ENCODE measurements around the gene PAK5. TPM values are rescaled to one million over a fixed set of nuclear protein-coding genes. Genes with fewer than 3 reads are reported as not detected.

Gene PAK5
- total RNA-seq, 2 experiments from 2014 or later: not detected

DNA sequence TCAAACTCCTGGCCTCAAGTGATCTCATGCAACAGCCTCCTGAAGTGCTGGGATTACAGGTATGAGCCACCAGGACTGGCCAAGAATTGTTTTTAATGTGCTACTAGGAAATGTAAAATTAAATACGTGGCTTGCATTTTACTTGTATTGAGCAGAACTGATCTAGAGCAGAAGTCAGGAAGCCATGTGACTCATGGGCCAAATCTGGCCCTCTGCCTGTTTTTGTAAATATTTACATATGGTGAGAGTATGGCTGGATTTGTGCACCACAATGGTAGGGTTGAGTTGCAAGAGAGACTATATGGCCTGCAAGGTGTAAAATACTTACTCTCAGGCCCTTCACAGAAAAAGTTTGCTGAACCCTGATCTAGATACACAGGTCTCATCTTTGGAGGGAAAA is 248.7 kb downstream of the PAK5 start:
- Mint-ChIP-seq H3K27me3 (no peaks in the 10 kb centered on the region), H3K4me1 (no peaks in the 10 kb centered on the region), H3K27ac (no peak overlapping the region), H3K9me3 (no peaks in the 10 kb centered on the region), H3K4me3 (no peak overlapping the region), H3K36me3 (no peaks in the 10 kb centered on the region)
- POLR2A ChIA-PET: no interaction called here
- ATAC-seq (ENCODE audit: low read depth): no peak
- no peak for DNase-seq

DNA sequence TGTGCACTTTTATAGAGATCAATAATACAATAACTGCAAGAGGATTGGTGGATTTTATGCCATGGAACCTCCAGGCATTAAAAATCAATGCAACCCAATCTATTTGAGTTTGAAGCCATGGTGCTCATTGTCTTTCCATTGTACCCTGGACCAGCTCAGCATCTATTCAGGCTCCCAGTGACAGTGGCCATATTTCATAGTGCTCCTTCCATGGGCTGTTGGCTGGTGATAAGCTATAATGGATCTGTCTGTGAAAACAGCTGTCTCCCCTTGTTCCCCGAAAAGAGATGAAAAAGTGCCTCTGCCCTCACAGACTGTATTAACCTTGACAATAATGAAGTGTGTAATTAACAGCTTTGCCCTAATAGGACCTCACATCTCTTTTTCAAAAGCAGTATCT is 250.2 kb downstream of the PAK5 start:
- no peaks in the 10 kb centered on the region for H3K9me3 Mint-ChIP-seq
- no peaks in the 10 kb centered on the region for H3K36me3 Mint-ChIP-seq
- no peak overlapping the region for H3K27ac Mint-ChIP-seq
- ATAC-seq (ENCODE audit: low read depth) (no peak), DNase-seq (no peak)
- POLR2A ChIA-PET: no interaction called here
- H3K4me3 Mint-ChIP-seq: no peak overlapping the region
- no peaks in the 10 kb centered on the region for H3K27me3 Mint-ChIP-seq
- H3K4me1 Mint-ChIP-seq: no peaks in the 10 kb centered on the region

DNA sequence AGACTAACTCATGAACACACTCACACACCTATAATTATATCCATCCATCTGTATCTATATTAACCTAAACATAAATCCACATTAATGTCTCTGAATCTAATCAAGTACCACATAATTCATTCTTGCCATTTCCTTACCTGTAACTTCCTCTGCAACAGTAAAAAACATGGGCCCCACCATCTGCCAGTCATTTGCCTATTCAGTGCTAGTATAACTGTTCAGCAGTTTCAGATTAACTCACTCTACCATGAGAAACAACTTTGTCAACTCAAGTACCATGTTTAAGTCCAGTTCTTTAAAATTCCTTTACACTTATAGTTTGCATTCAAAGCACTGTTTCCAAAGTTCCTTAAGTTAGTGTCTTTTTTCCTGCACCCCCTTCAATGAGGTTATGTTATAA is 255.7 kb downstream of the PAK5 start:
- ATAC-seq (ENCODE audit: low read depth): no peak
- POLR2A ChIA-PET: no interaction called here
- DNase-seq: no peak
- Mint-ChIP-seq H3K4me1 (no peaks in the 10 kb centered on the region), H3K27ac (no peak overlapping the region), H3K36me3 (no peaks in the 10 kb centered on the region), H3K9me3 (no peaks in the 10 kb centered on the region), H3K27me3 (peaks cover 2% of the 10 kb centered on the region), H3K4me3 (no peak overlapping the region)

- Mint-ChIP-seq H3K27me3 (peaks cover 2% of the 10 kb centered on the region), H3K36me3 (no peaks in the 10 kb centered on the region), H3K4me3 (no peak overlapping the region), H3K9me3 (no peaks in the 10 kb centered on the region), H3K27ac (no peak overlapping the region), H3K4me1 (no peaks in the 10 kb centered on the region)
- ATAC-seq (ENCODE audit: low read depth): no peak
- POLR2A ChIA-PET: no interaction called here
- no peak for DNase-seq
Measured at GRCh38 chr20:9582137-9582536, 256.7 kb downstream of the PAK5 start.

- no peak for ATAC-seq (ENCODE audit: low read depth)
- POLR2A ChIA-PET: no interaction called here
- Mint-ChIP-seq H3K9me3 (no peaks in the 10 kb centered on the region), H3K27ac (no peak overlapping the region), H3K36me3 (no peaks in the 10 kb centered on the region), H3K4me3 (no peak overlapping the region), H3K27me3 (peaks cover 2% of the 10 kb centered on the region), H3K4me1 (no peaks in the 10 kb centered on the region)
- DNase-seq: no peak
Measured at GRCh38 chr20:9581509-9581908, 257.4 kb downstream of the PAK5 start.

- H3K36me3 Mint-ChIP-seq: no peaks in the 10 kb centered on the region
- ATAC-seq (ENCODE audit: low read depth) (no peak), DNase-seq (no peak)
- H3K27ac Mint-ChIP-seq: no peak overlapping the region
- no peaks in the 10 kb centered on the region for H3K9me3 Mint-ChIP-seq
- no peaks in the 10 kb centered on the region for H3K4me1 Mint-ChIP-seq
- POLR2A ChIA-PET: no interaction called here
- peaks cover 2% of the 10 kb centered on the region for H3K27me3 Mint-ChIP-seq
- no peak overlapping the region for H3K4me3 Mint-ChIP-seq
Measured at GRCh38 chr20:9578594-9578993, 260.3 kb downstream of the PAK5 start.

- H3K4me3 Mint-ChIP-seq: no peak overlapping the region
- peaks cover 2% of the 10 kb centered on the region for H3K27me3 Mint-ChIP-seq
- H3K9me3 Mint-ChIP-seq: no peaks in the 10 kb centered on the region
- H3K4me1 Mint-ChIP-seq: no peaks in the 10 kb centered on the region
- H3K27ac Mint-ChIP-seq: no peak overlapping the region
- no peak for ATAC-seq (ENCODE audit: low read depth)
- no peak for DNase-seq
- no peaks in the 10 kb centered on the region for H3K36me3 Mint-ChIP-seq
- POLR2A ChIA-PET: no interaction called here
Measured at GRCh38 chr20:9577397-9577796, 261.5 kb downstream of the PAK5 start.

- no peak for DNase-seq
- H3K36me3 Mint-ChIP-seq: no peaks in the 10 kb centered on the region
- no peak for ATAC-seq (ENCODE audit: low read depth)
- POLR2A ChIA-PET: no interaction called here
- H3K4me1 Mint-ChIP-seq: no peaks in the 10 kb centered on the region
- no peaks in the 10 kb centered on the region for H3K9me3 Mint-ChIP-seq
- H3K27ac Mint-ChIP-seq: no peak overlapping the region
- no peaks in the 10 kb centered on the region for H3K27me3 Mint-ChIP-seq
- H3K4me3 Mint-ChIP-seq: no peak overlapping the region
Measured at GRCh38 chr20:9576695-9577094, 262.2 kb downstream of the PAK5 start.

GRCh38 chr20:9575836-9576235 is 263.0 kb downstream of the PAK5 start:
- ATAC-seq (ENCODE audit: low read depth): no peak
- no peaks in the 10 kb centered on the region for H3K27me3 Mint-ChIP-seq
- no peaks in the 10 kb centered on the region for H3K36me3 Mint-ChIP-seq
- H3K9me3 Mint-ChIP-seq: no peaks in the 10 kb centered on the region
- POLR2A ChIA-PET: no interaction called here
- DNase-seq: no peak
- H3K4me3 Mint-ChIP-seq: no peak overlapping the region
- no peaks in the 10 kb centered on the region for H3K4me1 Mint-ChIP-seq
- no peak overlapping the region for H3K27ac Mint-ChIP-seq

GRCh38 chr20:9574776-9575175 is 264.1 kb downstream of the PAK5 start:
- no peaks in the 10 kb centered on the region for H3K9me3 Mint-ChIP-seq
- H3K4me1 Mint-ChIP-seq: no peaks in the 10 kb centered on the region
- POLR2A ChIA-PET: no interaction called here
- no peaks in the 10 kb centered on the region for H3K27me3 Mint-ChIP-seq
- DNase-seq (no peak), ATAC-seq (ENCODE audit: low read depth) (no peak)
- H3K4me3 Mint-ChIP-seq: no peak overlapping the region
- H3K36me3 Mint-ChIP-seq: no peaks in the 10 kb centered on the region
- no peak overlapping the region for H3K27ac Mint-ChIP-seq

DNA sequence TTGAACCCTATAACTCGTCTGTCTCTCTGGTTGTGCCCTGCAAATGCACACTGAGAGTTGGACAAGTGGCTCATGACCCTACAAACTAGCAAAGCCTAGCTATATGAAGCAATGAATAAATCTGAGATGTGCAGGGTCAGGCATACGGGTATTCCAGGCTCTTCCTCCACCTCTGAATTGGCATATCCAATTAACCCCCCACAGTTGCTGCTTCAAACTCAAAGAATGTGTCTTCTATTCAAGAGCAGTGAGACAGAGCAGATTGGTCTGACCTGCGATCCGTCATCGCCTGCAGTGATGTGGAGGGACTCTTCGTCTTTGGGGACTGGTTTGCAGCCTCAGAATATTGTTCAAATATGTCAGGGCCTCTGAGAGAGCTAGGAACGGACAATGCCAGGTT is 264.7 kb downstream of the PAK5 start:
- Mint-ChIP-seq H3K9me3 (no peaks in the 10 kb centered on the region), H3K27me3 (no peaks in the 10 kb centered on the region), H3K36me3 (no peaks in the 10 kb centered on the region), H3K4me3 (no peak overlapping the region), H3K4me1 (no peaks in the 10 kb centered on the region), H3K27ac (no peak overlapping the region)
- POLR2A ChIA-PET: no interaction called here
- no peak for ATAC-seq (ENCODE audit: low read depth)
- no peak for DNase-seq

- no peak overlapping the region for H3K4me3 Mint-ChIP-seq
- DNase-seq: no peak
- POLR2A ChIA-PET: no interaction called here
- no peaks in the 10 kb centered on the region for H3K9me3 Mint-ChIP-seq
- H3K27ac Mint-ChIP-seq: no peak overlapping the region
- no peaks in the 10 kb centered on the region for H3K4me1 Mint-ChIP-seq
- no peaks in the 10 kb centered on the region for H3K27me3 Mint-ChIP-seq
- ATAC-seq (ENCODE audit: low read depth): no peak
- no peaks in the 10 kb centered on the region for H3K36me3 Mint-ChIP-seq
Measured at GRCh38 chr20:9573335-9574151, 265.3 kb downstream of the PAK5 start.

DNA sequence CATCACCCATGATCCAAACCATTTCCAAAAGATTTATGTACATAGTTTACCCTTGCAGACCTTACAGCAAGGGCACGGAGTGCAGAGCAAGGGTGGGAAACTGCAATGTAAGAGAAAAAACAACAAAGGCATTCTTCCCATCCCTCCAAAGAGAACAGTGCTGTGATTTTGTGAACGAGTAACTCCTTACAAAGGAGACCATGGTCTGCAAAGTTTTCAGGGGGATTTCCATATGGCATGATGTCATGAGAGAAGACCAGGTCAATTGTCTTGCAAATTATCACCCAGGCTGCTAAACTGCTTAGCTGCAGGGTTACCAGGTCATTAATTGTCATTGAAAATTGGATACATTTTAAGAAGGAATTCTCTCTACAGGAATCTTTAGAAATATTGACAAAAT is 266.2 kb downstream of the PAK5 start:
- H3K27me3 Mint-ChIP-seq: no peaks in the 10 kb centered on the region
- no peak overlapping the region for H3K27ac Mint-ChIP-seq
- ATAC-seq (ENCODE audit: low read depth): no peak
- POLR2A ChIA-PET: no interaction called here
- no peaks in the 10 kb centered on the region for H3K36me3 Mint-ChIP-seq
- no peaks in the 10 kb centered on the region for H3K9me3 Mint-ChIP-seq
- no peak for DNase-seq
- no peaks in the 10 kb centered on the region for H3K4me1 Mint-ChIP-seq
- no peak overlapping the region for H3K4me3 Mint-ChIP-seq

GRCh38 chr20:9571783-9572182 is 267.1 kb downstream of the PAK5 start:
- no peaks in the 10 kb centered on the region for H3K27me3 Mint-ChIP-seq
- POLR2A ChIA-PET: no interaction called here
- H3K4me1 Mint-ChIP-seq: no peaks in the 10 kb centered on the region
- ATAC-seq (ENCODE audit: low read depth): no peak
- no peak overlapping the region for H3K4me3 Mint-ChIP-seq
- no peaks in the 10 kb centered on the region for H3K36me3 Mint-ChIP-seq
- no peak for DNase-seq
- no peaks in the 10 kb centered on the region for H3K9me3 Mint-ChIP-seq
- H3K27ac Mint-ChIP-seq: no peak overlapping the region

- no peaks in the 10 kb centered on the region for H3K27me3 Mint-ChIP-seq
- H3K4me1 Mint-ChIP-seq: no peaks in the 10 kb centered on the region
- DNase-seq (no peak), ATAC-seq (ENCODE audit: low read depth) (no peak)
- POLR2A ChIA-PET: no interaction called here
- H3K36me3 Mint-ChIP-seq: no peaks in the 10 kb centered on the region
- no peaks in the 10 kb centered on the region for H3K9me3 Mint-ChIP-seq
- no peak overlapping the region for H3K4me3 Mint-ChIP-seq
- H3K27ac Mint-ChIP-seq: no peak overlapping the region
Measured at GRCh38 chr20:9570612-9571011, 268.3 kb downstream of the PAK5 start.
